OCI-LY7 (cell line): ENCODE measurements around the gene ARMC7.

Source experiments
- CTCF ChIP-seq: fragments of 200-600 bp; sonication (generic); conservative IDR thresholded peaks from 2 replicates; pipeline ENCODE4 v1.5.1; 2014; ENCODE audit warnings: mild to moderate bottlenecking, antibody characterized with exemption, low read length, moderate library complexity, mixed read lengths
- EZH2phosphoT487 ChIP-seq: fragments of 200-600 bp; sonication (generic); IDR thresholded peaks from 2 replicates; pipeline ENCODE4 v1.6.1; 2018; ENCODE audit warnings: low read depth, borderline replicate concordance, mild to moderate bottlenecking, mixed run types, antibody characterized with exemption, low read length, moderate library complexity, mixed read lengths

- no peak for TF ChIP-seq CTCF
- no peak for TF ChIP-seq EZH2phosphoT487
These were observed 25.7 kb downstream of the ARMC7 start for GRCh38 chr17:75135452-75135851.
